Activated CD4-positive, alpha-beta T cell treated with anti-CD3 and anti-CD28 coated beads for 48 hours (primary cell): ENCODE data around the gene LHX1.

ENCODE experiments used
- DNase-seq: peaks from one replicate; pipeline ENCODE4 v3.0.0-alpha.2; 2020

LHX1 gene

GRCh38 chr17:36937001-36937958 is at the start of gene LHX1:
TSS of gene LHX1 (plus strand) at chr17:36937475. CDS start at chr17:36938198, 723 bp downstream.
- DNase-seq, result peak; percentile 38

- no peak for DNase-seq
Observed at GRCh38 chr17:36888236-36888951, 48.9 kb upstream of the LHX1 start.

DNA sequence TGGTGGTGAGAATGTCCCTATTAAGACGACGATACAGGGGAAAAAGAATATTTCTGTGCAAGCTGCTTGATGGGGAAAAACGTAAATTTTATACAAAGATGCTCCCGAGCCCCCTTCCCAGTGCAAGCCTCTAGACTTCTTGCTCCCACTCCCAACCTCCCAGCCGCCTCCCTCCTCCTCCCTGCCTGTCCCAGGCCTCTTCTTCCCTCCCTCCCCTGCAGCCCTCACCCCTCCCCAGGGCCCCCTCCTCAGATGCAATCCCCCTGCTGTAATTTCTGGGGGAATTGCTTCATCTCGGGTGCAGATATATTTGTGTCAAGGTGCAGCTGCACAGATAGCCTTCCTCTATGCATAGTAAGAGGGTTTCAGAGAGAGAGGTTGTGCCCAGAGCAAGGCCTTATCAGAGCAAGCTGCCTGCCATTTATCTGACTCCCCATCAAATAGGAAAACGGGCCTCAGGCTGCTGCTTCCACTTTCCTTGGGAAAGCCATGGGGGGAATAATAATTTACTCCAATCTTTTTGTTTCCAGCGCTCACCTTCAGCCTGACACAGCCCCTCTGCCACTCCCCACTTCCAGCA is 47.4 kb upstream of the LHX1 start:
- DNase-seq, result no peak

GRCh38 chr17:36890398-36891168 is 46.7 kb upstream of the LHX1 start:
- no peak for DNase-seq

DNA sequence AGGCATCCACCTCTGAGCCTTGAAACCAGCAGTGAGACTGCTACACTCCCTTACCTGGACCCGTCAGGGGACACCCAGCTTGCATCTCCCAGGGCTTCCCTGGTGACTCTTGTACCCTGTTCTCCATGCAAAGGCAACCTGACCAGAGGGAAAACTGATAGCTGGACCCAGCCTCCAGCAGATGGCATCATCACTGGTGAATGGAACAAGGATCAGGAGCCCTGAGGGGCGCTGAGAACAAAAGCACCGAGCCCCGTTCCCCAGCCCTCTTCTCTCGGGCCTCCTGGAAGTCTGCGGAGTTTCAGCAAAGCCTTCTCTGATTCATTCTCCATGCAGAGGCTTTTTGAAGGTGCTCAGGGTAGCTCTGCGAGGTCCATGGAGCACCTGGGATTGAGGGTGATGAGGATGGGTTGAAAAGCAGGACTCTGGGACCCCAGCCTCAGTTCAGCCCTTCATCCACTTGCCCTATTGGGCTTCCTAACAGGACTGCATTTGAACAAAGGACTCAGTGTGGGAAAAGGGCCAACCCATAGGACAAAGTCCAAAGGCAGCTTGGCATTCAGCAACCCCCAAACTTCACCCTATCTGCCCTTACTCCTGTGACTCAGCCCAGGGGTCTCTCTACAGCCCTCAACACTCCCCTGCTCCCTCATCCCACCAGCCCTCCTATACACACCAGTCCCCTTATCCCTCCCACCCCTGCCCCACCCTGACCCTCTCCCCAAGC is 45.0 kb upstream of the LHX1 start:
- no peak for DNase-seq

DNA sequence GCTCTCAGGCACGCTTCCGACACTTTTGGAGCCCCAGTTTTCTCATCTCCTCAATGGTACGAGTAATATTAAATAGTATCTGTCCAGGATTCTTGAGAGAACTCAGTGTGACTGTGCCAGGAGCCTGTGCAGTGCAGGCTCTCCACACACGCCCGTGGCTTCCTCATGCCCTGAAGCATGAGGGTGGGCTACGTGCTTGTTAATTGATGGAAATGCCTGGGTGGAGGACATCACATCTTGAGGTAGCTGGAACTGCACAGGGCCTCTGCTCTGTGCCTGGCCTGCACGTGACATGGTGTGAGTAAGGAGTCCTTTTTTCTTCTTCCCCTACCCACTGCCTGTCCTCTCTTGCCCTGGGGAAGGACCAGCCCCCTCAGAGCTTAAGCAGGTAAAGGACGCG is 43.1 kb upstream of the LHX1 start:
- no peak for DNase-seq

DNA sequence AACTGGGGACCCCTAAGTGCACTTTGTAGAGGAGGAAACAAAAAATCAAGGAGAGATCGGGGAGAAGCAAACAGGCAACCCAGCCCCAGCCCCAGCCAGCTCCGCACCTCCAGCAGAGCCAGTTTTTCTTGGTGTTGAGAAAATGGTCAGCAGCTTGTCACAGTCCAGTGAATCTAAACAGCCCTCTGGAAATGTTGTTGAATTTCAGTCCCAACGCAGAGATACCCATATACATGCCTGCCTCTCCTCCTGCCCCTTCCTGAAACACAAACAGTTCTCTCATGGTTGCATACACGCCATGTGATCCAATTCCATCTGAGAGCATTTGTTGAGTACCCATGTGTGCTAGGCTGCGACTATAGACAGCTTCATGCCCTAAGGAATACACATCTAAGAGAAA is 42.4 kb upstream of the LHX1 start:
- DNase-seq, result no peak

- DNase-seq, result no peak
Observed at GRCh38 chr17:36899250-36900159, 37.8 kb upstream of the LHX1 start.

DNA sequence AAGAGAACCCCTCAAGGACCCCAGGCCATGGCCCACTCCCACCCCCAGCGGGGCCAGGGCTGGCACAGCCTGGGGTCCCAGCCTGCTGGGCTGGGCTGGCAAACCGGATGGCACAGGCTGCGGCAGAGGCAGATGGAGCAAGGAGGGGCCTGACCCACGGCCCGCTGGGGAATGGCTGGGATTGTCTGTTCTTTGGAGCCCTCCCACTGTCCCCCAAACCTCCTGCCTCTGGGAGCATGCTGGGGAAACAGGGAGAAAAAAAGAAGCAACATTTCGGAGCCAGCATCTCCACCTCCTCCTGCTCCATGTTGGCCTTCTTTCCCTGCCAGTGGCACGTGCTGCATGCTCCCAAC is 37.1 kb upstream of the LHX1 start:
- DNase-seq, result no peak

GRCh38 chr17:36901506-36901905 is 35.8 kb upstream of the LHX1 start:
- DNase-seq, result no peak

DNA sequence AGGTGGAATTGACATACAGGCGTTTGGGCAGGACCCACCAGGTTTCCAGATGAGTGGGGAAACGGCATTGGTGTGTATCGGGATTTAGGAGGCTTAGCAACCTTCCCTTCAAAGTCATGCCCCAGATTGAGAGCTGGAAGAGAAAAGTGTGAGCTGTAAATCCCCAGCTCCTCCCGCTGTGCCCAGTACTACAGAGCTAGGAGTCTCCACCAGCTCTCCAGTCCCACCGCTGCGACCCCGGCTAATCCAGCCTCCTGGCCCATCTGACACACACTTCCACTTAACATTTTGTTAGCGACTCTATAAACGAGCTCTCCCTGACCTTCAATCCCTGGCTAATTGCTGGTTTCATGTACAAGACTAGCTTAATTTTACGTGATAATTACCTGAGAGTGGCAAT is 29.9 kb upstream of the LHX1 start:
- no peak for DNase-seq

GRCh38 chr17:36910513-36910912 is 26.8 kb upstream of the LHX1 start:
- DNase-seq, result no peak

DNA sequence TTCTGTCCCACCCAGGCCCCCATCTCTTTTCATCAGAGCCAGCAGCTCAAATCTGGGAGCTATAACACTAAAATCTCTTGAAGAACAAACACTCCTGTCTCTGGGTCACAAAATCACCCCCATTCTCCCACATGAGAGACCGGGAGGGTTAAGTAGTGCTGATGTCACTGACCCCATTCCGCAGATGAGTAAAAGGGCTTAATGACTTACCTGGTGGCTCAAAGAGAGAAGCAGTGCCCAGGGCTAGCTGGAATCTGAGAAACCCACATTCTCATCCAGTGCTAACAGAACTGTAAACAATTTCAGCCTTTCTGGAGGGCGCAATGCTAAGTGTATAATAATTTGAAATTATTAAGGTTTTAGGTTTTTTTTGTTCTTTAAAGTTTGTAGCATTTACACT is 26.3 kb upstream of the LHX1 start:
- no peak for DNase-seq

DNA sequence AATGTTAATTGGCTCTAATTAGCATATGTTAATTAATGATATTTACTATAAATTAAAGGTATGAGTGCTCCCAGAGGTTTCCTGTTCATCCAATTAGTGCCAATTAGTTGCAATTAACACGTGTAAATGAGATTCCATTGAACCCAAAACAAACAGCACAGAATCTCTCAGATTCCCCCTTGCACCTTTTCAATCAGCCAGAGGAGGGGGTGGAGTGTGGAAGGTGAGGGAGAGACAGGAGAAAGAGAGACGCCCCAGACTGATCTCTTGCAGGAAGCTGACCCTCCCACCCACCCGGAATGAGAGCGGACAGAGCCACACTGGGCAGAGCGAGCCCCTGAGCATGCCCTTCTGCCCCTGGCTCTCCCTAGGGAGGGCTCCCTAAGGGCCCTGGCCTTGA is 24.1 kb upstream of the LHX1 start:
- DNase-seq, result no peak

GRCh38 chr17:36918211-36918691 is 19.0 kb upstream of the LHX1 start:
- DNase-seq, result no peak

DNA sequence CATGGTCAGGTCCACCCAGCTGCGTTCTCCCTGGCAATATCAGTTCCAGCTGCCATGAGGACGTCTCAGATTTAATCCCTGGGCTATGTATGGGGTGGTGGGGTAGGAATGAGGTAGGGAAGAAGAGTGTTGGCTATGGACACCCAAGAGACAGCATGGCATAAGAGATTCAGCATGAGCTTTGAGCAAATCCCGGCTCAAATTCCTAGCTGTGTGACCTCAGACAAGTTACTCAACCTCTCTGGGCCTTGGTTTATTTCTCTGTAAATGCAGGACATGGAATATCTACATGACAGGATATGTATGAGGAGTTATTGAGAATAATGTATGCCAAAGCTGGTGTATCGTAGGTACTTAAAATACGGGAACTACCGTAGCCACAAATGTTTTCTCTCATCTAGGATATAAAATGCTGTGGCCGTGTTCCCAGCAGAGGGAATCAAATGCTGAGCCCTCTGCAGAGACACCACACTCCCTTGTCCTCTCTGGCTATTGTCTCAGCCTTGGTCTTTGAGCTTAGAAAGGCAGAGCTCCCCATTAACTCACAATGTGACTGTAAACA is 17.8 kb upstream of the LHX1 start:
- DNase-seq, result no peak

GRCh38 chr17:36920032-36921005 is 17.0 kb upstream of the LHX1 start:
- peak; percentile 53 for DNase-seq

DNA sequence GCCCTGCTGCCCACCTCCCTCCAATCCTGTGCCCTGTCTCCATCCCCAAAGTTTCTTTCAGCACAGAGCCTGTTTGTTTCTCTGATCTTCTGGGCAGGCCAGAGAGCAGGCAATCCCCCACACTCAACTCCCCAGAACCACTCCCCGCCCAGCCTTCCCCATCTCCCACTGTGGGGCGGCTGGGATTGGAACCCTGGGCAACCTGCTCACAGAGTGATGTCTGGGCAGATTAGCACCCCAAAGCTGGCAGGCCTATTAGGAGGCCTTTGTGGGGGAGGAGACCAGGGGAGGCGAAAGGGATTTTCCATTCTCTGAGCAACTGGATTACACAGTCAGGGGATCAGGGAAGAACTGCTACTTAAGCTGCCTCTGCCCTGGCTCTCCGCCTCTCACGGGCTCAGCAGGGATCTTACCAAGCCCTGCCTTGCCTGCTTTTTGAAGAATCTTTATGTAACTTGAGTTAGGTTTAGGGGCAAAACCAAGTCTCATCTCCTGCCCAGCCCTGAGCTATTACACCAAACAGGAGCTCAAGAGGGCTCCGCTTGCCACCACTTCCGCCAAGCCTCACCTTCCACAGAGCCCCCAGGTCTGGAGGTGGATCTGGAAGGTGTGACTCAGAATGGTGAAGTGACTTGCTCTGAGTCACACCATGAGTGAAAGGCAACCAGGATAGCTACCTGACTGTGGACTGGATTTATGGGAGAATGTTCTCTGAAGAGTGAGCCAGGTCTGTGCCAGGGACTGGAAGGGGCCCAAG is 16.0 kb upstream of the LHX1 start:
- peak; percentile 86 for DNase-seq

DNA sequence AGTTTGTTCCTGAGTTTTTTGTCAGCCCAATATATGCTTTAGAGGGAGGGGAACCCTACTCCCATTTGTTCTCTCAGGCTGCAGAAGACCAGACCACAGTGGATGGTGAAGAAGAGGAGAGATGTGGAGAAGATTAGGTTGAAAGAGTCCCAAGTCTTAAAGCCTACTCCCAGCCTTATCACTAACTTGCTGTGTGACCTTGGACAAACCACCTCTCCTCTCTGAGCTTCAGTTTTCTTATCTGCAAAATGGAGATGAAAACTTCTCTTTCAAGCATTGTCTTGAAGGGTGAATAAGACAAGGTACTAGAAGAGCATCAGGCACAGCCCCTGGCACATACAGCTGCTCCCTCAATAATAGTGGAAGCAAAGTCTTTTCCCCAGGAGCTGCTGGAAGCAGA is 15.1 kb upstream of the LHX1 start:
- DNase-seq, result no peak
